Activated CD8-positive, alpha-beta T cell treated with anti-CD3 and anti-CD28 coated beads for 36 hours (primary cell): Measurements from ENCODE around the gene PROKR2. TPM values are rescaled to one million over a fixed set of nuclear protein-coding genes. Genes with fewer than 3 reads are reported as not detected.

ENCODE experiments used
- ATAC-seq: fragments of 200-7000 bp; cut with Tn5 transposase; one replicate; pipeline ENCODE4 v1.10.0; 2021; ENCODE audit warnings: mild to moderate bottlenecking, moderate library complexity
- CTCF ChIA-PET: fragments of 350-600 bp; sonication (Branson Sonifier 250); formaldehyde crosslinking; loops from one replicate; lab custom pipeline; 2021; ENCODE audit warnings: antibody characterized with exemption; lab: Charles Lee
- POLR2A ChIA-PET: fragments of 350-600 bp; sonication (Branson Sonifier 250); formaldehyde crosslinking; loops from one replicate; lab custom pipeline; 2021; ENCODE audit warnings: antibody characterized with exemption; lab: Charles Lee
- DNase-seq: peaks from one replicate; pipeline ENCODE4 v3.0.0-alpha.2; 2020
- H3K27ac Mint-ChIP-seq: one replicate; pipeline ENCODE4 v1.8.0; 2021; ENCODE audit warnings: mild to moderate bottlenecking, mixed read lengths
- H3K27me3 Mint-ChIP-seq: one replicate; pipeline ENCODE4 v1.8.0; 2021; ENCODE audit warnings: mixed read lengths
- H3K36me3 Mint-ChIP-seq: one replicate; pipeline ENCODE4 v1.8.0; 2021; ENCODE audit warnings: low read depth, mixed read lengths
- H3K4me1 Mint-ChIP-seq: one replicate; pipeline ENCODE4 v1.8.0; 2021; ENCODE audit warnings: low read depth, mixed read lengths
- H3K4me3 Mint-ChIP-seq: one replicate; pipeline ENCODE4 v1.8.0; 2021; ENCODE audit warnings: mild to moderate bottlenecking, moderate library complexity, mixed read lengths
- H3K9me3 Mint-ChIP-seq: one replicate; pipeline ENCODE4 v1.8.0; 2021; ENCODE audit warnings: mixed read lengths
- CTCF ChIP-seq: fragments of 200-600 bp; IDR thresholded peaks from one replicate; pipeline ENCODE4 v1.8.0; 2022; ENCODE audit warnings: antibody characterized with exemption, mild to moderate bottlenecking
- intact Hi-C: fragments of 100-400 bp; cut with micrococcal nuclease; formaldehyde crosslinking; loops from one replicate; pipeline ENCODE4 v1.10.0; 2022
- total RNA-seq, 2 experiments: library from RNA; stranded (reverse); gene quantifications; one replicate each; pipeline ENCODE4 v1.2.3, GENCODE V29; 2021

PROKR2 gene
- total RNA-seq: not detected

GRCh38 chr20:5316188-5317158 is at the start of gene PROKR2:
Gene PROKR2 (minus strand): TSS chr20:5316954. CDS start chr20:5314369, 2,585 bp downstream.
- DNase-seq (peak; percentile 56), ATAC-seq (peak; percentile 79)
- H3K27ac Mint-ChIP-seq: no peak within 1 kb of the TSS
- H3K27me3 Mint-ChIP-seq: peaks cover 56% of the 10 kb centered on the region
- H3K4me3 Mint-ChIP-seq: peak within 1 kb of the TSS; percentile 32
- peak; percentile 18 for TF ChIP-seq CTCF
- intact Hi-C loops: no loop called here
- H3K9me3 Mint-ChIP-seq: no peaks in the 10 kb centered on the region
- H3K36me3 Mint-ChIP-seq: peaks cover 1% of the 10 kb centered on the region
- POLR2A ChIA-PET: no interaction called here
- peaks cover 10% of the 10 kb centered on the region for H3K4me1 Mint-ChIP-seq
- CTCF ChIA-PET: interaction anchor here (0.8 to 1.0 kb wide), 4 partner anchors 12 to 131 kb away, joined by 3 read pairs; no protein-coding TSS in a partner anchor

GRCh38 chr20:5364997-5365597 is 48.3 kb upstream of the PROKR2 start:
- Mint-ChIP-seq H3K27me3 (peaks cover 26% of the 10 kb centered on the region), H3K9me3 (peaks cover 9% of the 10 kb centered on the region), H3K36me3 (no peaks in the 10 kb centered on the region), H3K27ac (no peak overlapping the region), H3K4me3 (no peak overlapping the region), H3K4me1 (peaks cover 8% of the 10 kb centered on the region)
- POLR2A ChIA-PET: interaction anchor here (0.6 kb wide), 1 partner anchor 415 kb away, joined by 3 read pairs; no protein-coding TSS in a partner anchor
- DNase-seq (no peak), ATAC-seq (no peak)
- intact Hi-C loops: no loop called here
- CTCF ChIA-PET: interaction anchor here (1.3 kb wide), 1 partner anchor 143 kb away, joined by 3 read pairs; no protein-coding TSS in a partner anchor
- no peak for TF ChIP-seq CTCF

- H3K27ac Mint-ChIP-seq: no peak overlapping the region
- H3K4me1 Mint-ChIP-seq: no peaks in the 10 kb centered on the region
- TF ChIP-seq CTCF: no peak
- ChIA-PET POLR2A (interaction anchor here (0.6 kb wide), 1 partner anchor 416 kb away, joined by 3 read pairs; no protein-coding TSS in a partner anchor), CTCF (interaction anchor here (1.3 kb wide), 1 partner anchor 142 kb away, joined by 3 read pairs; no protein-coding TSS in a partner anchor)
- no peak overlapping the region for H3K4me3 Mint-ChIP-seq
- DNase-seq (no peak), ATAC-seq (no peak)
- intact Hi-C loops: no loop called here
- peaks cover 24% of the 10 kb centered on the region for H3K27me3 Mint-ChIP-seq
- no peaks in the 10 kb centered on the region for H3K36me3 Mint-ChIP-seq
- H3K9me3 Mint-ChIP-seq: peaks cover 11% of the 10 kb centered on the region
These were observed 47.5 kb upstream of the PROKR2 start for GRCh38 chr20:5364136-5364821.

- H3K36me3 Mint-ChIP-seq: peaks cover 3% of the 10 kb centered on the region
- CTCF ChIA-PET: no interaction called here
- ATAC-seq (no peak), DNase-seq (no peak)
- H3K27me3 Mint-ChIP-seq: peaks cover 24% of the 10 kb centered on the region
- H3K27ac Mint-ChIP-seq: no peak overlapping the region
- no peak for TF ChIP-seq CTCF
- H3K4me3 Mint-ChIP-seq: no peak overlapping the region
- POLR2A ChIA-PET: no interaction called here
- no peaks in the 10 kb centered on the region for H3K4me1 Mint-ChIP-seq
- intact Hi-C loops: no loop called here
- peaks cover 17% of the 10 kb centered on the region for H3K9me3 Mint-ChIP-seq
These were observed 46.0 kb upstream of the PROKR2 start for GRCh38 chr20:5362771-5363170.
